ENCODE measurements around the gene CHD9.
"Not testable (repeated sequence)": the region's sequence is repeated elsewhere in the genome, so short reads cannot be mapped to it uniquely, and the experiment has no call there.

CHD9 gene

GRCh38 chr16:53045341-53046220 lies 9.2 kb upstream of the CHD9 start:
- DNase-seq (ENCODE audit: low read depth): no peak

DNA sequence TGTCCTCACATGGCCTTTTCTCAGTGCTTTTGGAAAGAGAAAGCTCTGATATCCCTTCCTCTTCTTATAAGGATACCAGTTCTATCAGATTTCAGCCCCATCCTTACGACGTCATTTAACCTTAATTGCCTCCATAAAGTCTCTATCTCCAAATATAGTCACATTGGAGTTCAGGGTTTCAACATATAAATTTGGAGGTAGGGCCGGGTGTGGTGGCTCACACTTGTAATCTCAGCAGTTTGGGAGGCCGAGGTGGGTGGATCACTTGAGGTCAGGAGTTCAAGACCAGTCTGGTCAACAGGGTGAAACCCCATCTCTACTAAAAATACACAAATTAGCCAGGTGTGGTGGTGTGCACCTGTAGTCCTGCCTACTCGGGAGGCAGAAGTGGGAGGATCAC lies 7.3 kb upstream of the CHD9 start:
- not testable (repeated sequence) for DNase-seq (ENCODE audit: low read depth)

DNA sequence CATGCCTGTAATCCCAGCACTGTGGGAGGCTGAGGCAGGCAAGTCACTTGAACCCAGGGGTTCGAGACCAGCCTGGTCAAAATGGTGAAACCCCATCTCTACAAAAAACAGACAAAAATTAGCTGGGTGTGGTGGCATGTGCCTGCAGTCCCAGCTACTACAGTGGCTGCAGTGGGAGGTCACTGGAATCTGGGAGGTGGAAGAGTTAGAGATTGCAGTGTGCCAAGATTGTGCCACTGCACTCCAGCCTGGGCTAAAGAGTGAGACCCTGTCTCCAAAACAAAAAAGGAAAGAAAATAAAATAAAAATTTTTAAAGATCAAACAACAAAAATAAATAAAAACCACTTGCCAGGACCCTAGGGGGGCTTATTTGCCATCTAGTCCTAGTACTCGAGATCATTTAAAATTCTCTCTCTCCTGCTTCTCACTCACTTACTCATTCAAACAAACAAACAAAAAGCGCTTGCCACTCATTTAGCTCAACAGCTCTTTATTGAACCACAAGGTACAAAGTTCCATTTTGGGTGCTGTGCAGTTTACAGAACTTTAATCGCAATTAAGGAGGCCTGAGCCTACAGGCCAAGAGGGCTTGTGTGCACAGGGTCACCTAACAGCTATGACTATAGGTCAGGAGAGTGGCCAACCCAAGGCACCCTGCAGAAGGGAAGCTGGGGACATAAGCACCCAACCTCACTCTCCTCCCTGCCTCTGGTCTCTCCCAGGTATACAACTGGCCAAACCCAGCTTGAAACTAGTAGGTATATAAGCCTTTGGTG lies 6.5 kb upstream of the CHD9 start:
- DNase-seq (ENCODE audit: low read depth): no peak

GRCh38 chr16:53051255-53051654 lies 3.5 kb upstream of the CHD9 start:
- not testable (repeated sequence) for DNase-seq (ENCODE audit: low read depth)

GRCh38 chr16:53052519-53053501 lies 2.0 kb upstream of the CHD9 start, which contains the start of gene CHD9NB:
CHD9NB (minus strand) TSS chr16:53052897; CDS start chr16:53044158, 8,739 bp downstream.
- DNase-seq (ENCODE audit: low read depth): peak; percentile 93

DNA sequence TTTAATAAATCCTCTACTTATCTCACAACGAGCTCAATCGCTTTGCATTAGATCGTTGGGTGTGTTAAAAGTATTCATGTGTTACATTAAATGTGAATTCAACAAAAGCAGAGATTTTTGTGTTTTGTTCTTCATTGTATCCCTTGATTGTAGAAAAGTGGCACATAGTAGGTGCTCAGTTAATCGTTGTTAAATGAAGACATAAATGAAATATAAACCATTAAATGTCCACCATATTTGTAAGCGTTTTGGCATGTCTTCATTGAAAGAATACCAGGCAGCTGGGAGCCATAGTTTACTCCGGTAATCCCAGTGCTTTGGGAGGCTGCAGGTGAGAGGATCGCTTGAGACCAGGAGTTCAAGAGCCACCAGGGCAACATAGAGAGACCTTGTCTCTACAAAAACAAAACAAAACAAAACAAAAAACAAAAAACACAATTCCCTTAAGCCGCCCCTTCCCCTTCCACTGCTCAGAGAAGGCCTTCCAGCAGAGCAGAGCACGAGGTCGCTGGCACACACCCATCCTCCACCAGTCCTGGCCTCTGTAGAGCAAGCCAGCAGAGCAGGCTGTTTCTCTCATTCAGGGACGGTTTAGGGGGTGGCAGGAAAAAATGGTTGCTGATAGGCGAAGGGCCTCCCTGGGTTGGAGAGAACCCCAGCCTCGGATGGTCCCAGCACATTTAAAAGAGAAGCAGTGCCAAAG lies 673 bp upstream of the CHD9 start:
- DNase-seq (ENCODE audit: low read depth): no peak

GRCh38 chr16:53055541-53056391 lies 975 bp downstream of the CHD9 start:
- peak; percentile 56 for DNase-seq (ENCODE audit: low read depth)

GRCh38 chr16:53056392-53056881 lies 1.6 kb downstream of the CHD9 start:
- DNase-seq (ENCODE audit: low read depth): no peak

DNA sequence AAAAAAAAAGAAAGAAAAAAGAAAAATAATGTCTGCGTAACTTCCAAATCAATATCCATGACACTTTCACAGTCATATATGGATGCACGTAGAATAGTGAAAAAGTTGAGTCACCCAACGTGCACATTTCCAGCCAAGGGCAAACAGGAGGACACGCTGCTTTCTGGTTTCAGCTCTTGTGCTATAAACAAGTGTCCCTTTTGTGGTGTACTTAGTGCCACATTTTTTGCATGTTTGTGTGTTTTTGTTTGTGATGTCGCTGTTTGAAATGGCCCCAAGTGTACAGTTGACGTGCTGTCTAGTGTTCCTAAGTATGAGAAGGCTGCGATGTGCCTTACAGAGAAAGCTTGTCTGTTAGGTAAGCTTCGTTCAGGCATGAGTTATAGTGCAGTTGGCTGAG lies 2.9 kb downstream of the CHD9 start:
- DNase-seq (ENCODE audit: low read depth): no peak

DNA sequence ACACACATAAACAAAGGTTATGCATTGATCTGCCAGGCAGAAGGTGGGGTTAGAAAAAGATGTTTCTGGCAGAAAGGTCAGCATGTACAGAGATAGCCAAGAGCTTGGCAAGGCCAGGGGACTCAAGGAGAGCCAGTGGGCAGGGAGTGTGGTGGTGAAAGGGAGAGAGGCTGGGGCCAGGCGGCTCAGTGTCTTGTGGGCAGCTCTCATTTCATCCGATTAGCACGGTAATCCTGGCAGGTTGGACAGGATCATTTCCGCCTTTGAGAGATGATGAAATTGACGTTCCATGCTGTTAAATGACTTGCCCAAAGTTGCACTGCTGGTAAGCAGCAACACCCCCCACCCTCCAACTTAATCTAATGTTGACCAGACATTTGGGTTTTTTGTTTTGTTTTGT lies 3.6 kb downstream of the CHD9 start:
- DNase-seq (ENCODE audit: low read depth): no peak

GRCh38 chr16:53058882-53059281 lies 4.1 kb downstream of the CHD9 start:
- no peak for DNase-seq (ENCODE audit: low read depth)

DNA sequence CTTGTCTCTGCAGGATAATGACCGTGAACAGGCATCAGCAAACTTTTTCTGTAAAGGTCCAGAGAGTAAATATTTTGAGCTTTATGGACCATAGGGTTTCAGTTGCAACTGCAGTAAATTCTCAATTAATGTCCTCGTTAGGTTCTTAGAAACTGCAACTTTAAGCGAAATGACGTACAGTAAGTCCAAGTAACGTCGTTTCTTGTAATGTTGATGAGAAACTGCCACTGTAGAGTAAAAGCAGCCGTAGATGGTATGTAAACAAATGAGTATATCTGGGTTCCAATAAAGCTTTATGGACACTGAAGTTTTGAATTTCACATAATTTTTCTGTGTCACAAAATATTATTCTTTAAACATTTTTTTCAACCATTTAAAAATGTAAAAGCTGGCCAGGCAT lies 4.9 kb downstream of the CHD9 start:
- no peak for DNase-seq (ENCODE audit: low read depth)

DNA sequence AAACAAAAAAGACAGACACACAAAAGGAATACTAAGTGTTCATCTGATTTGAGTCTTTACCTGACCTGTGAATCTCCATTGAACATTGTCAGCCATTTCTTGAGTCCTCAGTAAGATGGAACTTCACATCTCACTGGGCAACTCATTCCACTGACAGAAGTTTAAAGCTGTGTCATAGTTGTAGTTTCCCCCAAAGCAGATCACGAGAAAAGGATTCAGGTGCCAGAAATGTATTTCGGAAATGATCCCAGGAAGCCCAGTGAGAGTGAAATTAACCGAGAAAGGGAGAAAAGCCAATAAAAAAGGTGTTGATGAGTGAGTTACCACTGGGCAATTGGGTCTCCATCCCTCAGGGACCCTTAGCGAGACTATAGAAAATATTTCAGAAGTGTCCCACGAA lies 6.5 kb downstream of the CHD9 start:
- DNase-seq (ENCODE audit: low read depth): no peak

DNA sequence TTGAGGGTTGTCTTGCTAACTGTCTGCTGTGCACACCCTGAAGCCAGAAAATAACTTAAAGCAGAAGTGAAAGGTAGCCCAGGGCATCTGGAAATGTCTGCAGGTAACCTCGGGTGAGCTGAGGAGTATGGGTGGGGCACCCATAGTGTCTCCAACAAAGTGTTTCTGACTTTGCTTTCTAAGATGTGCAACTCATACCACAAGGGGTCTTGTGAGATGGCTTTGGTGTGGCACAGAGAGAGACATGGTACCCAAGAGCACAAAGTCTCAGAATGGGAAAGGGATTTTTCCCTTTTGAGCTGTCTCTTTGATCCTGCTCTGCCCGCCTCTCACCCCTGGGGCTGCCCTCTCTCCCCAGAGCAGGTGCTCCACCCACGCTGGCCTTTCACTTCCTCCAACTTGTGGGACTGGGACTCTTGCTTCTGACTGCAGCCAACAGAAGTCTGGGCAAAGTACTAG lies 6.9 kb downstream of the CHD9 start:
- DNase-seq (ENCODE audit: low read depth): no peak

DNA sequence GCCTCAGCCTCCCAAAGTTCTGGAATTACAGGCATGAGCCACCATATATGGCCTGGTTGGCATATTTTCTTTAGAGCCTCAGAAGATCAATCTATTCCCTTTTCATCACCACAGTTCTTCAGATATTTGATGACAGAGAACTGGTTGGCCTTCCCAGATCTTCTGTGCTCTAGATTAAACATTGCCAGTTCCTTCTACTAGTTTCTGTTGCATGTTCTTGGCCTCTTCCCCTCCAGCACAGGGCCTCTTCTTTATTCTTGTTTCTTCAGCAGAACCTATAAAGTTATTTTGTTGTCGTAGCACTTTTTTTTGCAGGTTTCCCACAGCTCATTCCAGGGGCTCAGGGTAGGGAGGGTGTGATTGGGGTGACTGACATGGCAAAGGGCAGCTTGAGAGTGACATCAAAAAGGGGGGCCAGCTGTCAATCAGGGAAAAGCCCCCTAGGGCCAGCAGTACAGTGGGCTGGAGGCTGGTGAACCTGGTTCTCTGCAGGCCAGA lies 9.3 kb downstream of the CHD9 start:
- no peak for DNase-seq (ENCODE audit: low read depth)

DNA sequence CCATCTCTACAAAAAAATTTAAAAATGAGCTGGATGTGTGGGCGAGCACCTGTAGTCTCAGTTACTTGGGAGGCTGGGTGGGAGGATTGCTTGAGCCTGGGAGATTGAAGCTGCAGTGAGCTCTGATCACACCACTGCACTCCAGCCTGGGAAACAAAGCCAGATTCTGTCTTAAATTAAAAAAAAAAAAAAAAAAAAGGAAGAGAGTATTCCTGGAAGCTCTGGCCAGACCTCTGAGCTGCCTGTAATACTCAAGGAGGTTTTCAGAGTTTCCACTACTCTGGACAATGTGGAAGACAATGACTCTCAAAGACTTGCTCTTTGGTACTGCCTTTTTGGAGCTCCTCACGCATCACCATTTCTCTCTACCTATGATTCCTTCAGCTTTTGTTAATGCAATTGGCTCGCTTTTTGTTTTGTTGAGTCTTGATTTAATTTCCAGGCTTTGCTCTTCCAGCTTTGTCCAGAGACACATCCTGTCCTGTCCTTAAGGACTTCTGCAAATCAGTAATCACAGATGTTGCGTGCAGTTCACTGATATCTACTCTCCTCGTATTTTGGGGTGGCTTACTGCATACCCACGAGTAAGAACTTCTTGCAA lies 10.8 kb downstream of the CHD9 start:
- DNase-seq (ENCODE audit: low read depth): no peak

DNA sequence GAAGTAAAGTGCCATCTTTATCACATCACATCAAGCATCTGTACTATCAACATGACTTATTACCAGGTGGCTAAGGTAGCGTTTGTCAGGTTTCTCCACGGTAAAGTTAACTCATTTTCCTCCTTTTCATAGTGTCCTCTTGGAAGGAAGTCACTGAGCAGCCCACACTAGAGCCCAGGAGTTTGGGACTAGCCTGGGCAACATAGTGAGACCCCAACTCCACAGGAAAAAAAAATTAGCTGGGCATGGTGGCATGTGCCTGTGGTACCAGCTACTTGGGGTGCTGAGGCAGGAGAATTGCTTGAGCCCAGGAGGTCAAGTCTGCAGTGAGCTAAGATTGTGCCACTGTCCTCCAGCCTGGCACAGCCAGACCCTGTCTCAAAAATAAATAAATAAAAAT lies 12.9 kb downstream of the CHD9 start:
- no peak for DNase-seq (ENCODE audit: low read depth)

DNA sequence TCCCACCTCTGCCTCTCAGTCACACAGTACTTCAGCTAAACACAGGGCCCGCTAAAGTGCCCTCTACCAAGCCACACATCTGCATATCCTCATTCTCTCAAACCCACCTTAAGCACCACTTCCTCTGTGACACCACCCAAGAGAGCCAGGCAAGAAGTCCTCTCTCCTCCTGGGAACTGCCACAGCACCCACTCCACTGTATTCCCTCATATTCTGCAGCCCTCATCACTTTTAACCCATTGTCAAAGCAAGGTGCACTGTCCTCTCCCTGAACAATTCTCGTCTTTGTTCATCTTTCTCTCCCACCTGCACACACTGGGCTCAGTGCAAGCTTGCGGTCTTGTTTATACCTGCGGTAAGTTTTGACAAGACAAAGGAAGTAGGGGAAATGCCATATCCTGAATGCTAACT lies 13.6 kb downstream of the CHD9 start:
- no peak for DNase-seq (ENCODE audit: low read depth)

DNA sequence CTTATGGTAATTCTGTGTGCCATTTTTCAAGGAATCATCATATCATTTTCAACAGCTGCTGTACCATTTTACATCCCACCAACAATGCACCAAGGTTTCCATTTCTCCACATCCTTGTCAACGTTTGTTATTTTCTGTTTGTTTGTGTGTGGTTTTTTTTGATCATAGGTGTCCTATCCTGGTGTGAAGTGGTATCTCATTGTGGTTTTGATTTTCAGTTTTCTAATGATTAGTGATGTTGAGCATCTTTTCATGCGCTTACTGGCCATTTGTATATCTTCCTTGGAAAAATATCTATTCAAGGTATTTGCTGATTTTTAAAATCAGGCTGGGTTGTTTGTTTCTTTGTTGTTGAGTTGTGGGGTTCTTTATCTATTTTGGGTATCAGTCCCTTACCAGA lies 15.0 kb downstream of the CHD9 start:
- DNase-seq (ENCODE audit: low read depth): no peak

All from fibroblast of gingiva (primary cell).